PFSK-1 (cell line): ENCODE measurements around the gene PLEKHA6.

Experiments used
- POLR2AphosphoS5 ChIP-seq: IDR thresholded peaks from 2 replicates; pipeline ENCODE4 v1.6.1; 2012; ENCODE audit warnings: low read depth, mild to moderate bottlenecking, control low read depth, low read length, moderate library complexity
- TAF1 ChIP-seq: IDR thresholded peaks from 2 replicates; pipeline ENCODE4 v1.6.1; 2012; ENCODE audit warnings: low read length, control low read depth, borderline replicate concordance; ENCODE audit not compliant: insufficient read depth

GRCh38 chr1:204283711-204284651, 75.7 kb downstream of the PLEKHA6 start:
- TF ChIP-seq TAF1 (no peak), POLR2AphosphoS5 (no peak)
